GM21717 (cell line): ENCODE measurements around the gene DYNC2I2.
A peak's percentile ranks its signal among the peaks of the same experiment; 100 is the strongest.
"Not testable (repeated sequence)": the region's sequence is repeated elsewhere in the genome, so short reads cannot be mapped to it uniquely, and the experiment has no call there.

ENCODE experiments used
- ATAC-seq: cut with Tn5 transposase; IDR thresholded peaks from one replicate; pipeline ENCODE4 v1.9.1; 2021; ENCODE audit warnings: mild to moderate bottlenecking, moderate library complexity; ENCODE audit not compliant: unreplicated experiment

DYNC2I2 gene

DNA sequence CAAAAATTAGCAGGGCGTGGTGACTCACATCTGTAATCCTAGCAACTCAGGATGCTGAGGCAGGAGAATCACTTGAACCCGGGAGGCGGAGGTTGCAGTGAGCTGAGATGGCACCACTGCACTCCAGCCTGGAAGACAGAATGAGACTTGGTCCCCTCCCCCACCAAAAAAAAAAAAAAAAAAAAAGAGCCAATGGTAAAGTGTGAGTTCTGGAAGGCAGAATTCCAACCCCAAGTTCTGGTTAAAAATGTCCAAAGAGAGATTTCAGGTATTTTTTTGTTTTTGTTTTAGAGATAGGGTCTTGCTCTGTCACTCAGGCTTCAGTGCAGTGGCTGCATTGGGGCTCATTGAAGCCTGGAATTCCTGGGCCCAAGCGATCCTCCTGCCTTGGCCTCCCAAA lies 30.8 kb upstream of the DYNC2I2 start:
- ATAC-seq = no peak

DNA sequence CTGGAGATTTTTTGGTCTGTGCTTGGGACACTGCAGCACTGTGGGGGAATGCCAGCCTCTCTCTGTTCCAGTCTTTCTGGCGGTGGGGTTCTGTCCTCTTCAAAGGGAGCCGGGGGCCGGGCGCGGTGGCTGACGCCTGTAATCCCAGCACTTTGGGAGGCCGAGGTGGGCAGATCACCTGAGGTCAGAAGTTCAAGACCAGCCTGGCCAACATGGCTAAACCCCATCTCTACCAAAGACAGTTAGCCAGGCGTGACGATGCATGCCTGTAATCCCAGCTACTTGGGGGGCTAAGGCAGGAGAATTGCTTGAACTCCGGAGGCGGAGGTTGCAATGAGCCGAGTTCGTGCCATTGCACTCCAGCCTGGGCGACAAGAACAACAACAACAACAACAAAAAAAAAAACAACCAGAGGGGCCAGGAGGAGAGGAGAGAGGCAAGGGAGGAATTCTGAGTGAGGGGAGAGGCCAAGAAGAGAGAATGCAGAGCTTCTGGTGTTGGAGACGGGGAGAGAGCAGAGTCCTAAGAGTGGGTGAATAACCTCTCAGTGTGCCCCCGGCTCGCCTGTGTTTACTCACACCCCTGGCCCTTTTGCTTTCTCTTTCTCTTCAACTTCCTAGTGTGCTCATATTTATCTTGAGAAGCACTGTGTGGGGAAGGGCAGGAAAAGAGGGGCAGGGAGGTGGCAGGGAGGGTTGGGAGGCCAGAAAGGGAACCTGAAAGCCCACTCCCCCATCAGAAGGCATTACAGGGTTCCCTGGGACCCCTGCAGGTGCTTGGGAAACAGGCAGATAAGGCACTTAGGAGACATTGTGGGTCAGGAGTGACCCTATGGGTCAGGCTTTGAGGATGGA lies 29.2 kb upstream of the DYNC2I2 start:
- no peak for ATAC-seq

DNA sequence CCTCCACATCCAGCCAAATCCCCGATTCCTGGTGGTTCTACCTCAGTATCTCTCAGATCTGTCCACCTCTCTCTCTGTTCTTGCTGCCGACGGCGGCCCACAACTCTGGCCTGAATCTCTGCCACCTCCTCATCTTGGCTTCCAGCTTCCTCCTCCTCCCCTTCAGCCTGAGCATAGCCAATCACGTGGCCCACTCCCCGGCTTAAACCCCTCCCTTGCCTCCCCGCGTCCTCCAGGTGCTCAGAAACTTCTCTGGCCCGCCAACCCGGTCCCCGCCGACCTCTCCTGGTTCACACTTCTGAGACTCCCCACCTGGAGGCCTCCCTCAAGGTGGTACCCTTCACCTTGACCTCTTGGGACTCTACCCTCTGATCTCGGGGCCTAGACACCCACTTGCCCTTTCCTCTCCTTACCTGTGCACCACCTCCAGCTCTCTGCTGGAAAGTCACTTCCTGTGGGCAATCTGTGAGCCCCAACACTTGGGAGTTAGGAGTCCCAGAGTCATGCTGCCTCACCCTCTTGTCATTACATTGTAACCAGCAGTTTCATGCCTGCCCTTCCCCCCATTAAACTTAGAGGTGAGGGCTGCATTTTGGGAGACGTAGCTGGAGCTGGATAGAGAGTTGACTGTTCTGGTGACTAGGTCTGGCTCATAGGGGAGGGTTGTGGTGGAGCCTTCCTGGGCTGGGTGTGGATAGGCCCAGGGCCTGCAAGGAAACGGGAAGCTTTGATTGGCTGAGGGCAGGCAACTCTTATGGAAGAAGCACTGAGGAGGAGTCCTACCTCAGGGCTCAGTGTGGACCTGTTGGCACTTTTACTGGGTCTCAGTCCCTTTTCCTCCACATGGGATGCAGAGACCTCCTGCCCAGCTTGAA lies 27.9 kb upstream of the DYNC2I2 start:
- ATAC-seq = peak; percentile 23

DNA sequence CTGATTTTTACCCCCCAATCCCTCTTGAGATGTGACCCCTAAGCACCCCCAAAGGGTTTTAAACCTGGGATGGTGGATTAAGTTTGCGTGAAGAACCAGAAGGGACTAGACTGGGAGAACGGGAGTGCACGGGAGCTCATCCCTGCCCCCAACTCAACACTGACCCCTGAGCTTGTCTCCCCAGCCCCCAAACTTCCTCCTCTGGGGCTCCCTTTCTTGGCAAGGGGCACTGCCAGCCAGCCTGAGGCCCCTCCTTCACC lies 27.3 kb upstream of the DYNC2I2 start:
- ATAC-seq = no peak

DNA sequence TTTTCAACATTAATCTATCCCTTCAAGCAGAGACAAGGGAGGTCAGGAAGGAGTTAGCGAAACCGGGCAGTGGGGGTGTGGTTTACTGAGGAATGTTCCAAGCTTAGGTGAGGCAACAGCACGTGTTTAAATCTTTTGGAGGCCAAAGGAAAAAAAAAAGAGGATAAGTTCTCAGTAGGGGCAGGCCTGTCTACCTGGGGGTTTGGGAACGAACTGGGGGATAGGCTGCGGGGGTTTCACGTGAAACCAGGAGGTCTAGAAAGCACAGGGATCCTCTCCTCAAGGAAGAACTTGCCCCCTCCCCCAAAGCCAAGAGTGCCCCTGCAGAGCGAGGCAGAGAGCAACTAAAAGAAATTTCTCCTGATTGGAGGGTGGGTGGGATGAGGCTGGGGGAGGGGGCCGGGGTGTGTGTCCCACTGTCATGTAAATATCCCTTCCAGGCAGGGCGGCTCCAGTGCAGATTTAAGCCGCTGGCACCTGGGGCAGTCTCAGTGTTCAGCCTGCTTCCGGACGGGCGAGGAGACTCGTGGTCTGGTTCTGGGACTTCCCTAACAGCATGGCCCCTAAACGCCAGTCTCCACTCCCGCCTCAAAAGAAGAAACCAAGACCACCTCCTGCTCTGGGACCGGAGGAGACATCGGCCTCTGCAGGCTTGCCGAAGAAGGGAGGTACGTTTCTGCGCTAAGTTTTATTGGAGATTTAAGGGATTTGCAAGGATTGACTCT lies 26.9 kb upstream of the DYNC2I2 start:
- ATAC-seq = no peak

DNA sequence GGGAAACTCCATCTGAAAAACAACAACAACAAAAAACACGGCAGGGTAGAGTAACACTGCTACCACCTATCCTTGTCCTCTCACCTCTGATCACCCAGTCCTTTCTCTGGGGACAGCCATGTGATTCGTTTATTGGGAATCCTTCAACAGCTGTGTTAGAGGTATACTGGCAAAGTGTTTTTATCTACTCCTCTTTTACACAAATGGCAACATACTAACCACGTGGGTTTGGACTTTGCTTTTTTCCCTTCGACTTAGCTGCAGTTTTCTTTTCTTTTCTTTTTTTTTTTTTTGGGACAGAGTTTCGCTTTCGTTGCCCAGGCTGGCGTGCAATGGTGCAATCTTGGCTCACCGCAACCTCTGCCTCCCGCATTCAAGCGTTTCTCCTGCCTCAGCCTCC lies 21.1 kb upstream of the DYNC2I2 start:
- no peak for ATAC-seq

DNA sequence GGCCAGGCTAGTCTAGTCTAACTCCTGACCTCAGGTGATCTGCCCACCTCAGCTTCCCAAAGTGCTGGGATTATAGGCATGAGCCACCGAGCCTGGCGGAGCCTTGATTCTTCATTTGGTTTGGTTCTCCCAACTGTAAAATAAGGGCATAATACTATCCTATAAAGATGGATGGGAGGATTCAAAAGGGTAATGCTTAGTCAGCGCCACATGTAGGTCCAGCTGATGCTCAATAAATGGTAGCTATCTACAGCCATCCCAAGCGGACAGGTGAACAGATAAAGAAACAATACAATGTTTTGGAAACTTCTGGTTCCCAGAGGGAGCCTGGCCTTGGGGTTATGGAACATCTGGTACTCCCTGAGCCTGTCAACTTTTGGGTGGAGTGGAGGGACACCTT lies 18.7 kb upstream of the DYNC2I2 start:
- ATAC-seq = no peak

DNA sequence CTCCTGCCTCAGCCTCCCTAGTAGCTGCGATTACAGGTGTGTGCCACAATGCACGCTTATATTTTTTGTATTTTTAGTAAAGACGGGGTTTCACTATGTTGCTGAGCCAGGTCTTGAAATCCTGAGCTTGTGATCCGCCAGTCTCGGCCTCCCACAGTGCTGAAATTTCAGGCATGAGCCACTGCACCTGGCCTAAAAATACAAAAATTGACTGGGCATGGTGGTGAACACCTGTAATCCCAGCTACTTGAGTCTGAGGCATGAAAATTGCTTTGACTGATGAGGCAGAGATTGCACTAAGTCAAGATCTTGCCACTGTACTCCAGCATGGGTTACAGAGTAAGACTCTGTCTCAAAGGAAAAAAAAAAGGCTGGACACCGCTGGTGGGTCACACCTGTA lies 13.1 kb upstream of the DYNC2I2 start:
- no peak for ATAC-seq

DNA sequence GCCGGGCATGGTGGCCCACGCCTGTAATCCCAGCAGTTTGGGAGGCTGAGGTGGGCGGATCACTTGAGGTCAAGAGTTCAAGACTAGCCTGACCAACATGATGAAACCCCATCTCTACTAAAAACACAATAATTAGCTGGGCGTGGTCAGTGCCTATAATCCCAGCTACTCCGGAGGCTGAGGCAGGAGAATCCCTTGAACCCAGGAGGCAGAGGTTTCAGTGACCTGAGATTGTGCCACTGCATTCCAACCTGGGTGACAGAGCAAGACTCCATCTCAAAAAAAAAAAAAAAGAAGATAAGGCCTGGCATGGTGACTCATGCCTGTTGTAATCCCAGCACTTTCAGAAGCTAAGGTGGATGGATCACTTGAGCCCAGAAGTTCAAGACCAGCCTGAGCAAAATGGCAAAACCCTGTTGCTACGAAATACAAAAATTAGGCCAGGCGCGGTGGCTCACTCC lies 9.9 kb upstream of the DYNC2I2 start:
- ATAC-seq = not testable (repeated sequence)

DNA sequence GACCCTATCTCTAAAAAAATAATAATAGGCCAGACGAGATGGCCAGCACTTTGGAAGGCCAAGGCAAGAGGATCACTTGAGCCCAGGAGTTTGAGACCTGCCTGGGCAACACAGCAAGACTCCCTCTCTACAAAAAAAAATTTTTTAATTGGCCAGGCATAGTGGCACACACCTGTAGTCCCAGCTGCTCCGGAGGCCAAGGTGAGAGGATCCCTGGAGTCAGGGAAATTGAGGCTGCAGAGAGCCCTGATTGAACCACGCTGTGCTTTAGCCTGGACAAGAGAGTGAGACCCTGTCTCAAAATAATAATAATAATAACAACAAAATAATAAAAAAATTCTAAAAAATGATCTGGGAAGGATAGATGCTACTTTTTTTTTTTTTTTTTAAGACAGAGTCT lies 1.1 kb upstream of the DYNC2I2 start:
- ATAC-seq = no peak

DNA sequence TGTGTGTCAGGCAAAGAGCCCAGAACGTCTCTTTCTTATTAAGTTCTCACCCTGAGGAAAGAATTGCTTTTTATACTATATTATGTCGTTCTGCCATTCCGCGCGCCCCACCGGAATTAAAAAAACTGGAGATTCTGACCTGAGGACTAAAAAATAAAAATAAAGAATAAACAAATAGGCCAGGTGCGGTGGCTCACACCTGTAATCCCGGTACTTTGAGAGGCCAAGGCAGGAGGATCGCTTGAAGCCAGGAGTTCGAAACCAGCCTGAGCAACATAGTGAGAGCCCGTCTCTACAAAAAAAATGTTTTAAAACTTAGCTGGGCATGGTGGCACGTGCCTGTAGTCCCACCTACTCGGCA lies 677 bp upstream of the DYNC2I2 start:
- no peak for ATAC-seq

DNA sequence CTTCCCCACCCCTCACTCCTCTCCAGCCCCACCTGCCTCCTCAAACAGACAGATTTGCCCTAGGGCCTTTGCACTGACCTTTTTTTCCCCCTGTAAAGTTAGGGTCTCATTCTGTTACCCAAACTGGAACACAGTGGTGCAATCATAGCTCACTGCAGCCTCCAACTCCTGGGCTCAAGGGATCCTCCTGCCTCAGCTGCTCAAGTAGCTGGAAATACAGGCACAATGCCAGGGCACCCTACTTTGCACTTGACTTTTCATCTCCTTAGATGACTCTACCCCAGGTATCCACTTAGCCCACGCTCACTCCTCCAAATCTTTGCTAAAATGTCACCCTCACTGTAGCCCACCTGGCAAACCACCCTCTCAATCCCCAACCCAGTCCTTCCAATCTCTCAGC lies 2.2 kb downstream of the DYNC2I2 start:
- ATAC-seq = no peak

DNA sequence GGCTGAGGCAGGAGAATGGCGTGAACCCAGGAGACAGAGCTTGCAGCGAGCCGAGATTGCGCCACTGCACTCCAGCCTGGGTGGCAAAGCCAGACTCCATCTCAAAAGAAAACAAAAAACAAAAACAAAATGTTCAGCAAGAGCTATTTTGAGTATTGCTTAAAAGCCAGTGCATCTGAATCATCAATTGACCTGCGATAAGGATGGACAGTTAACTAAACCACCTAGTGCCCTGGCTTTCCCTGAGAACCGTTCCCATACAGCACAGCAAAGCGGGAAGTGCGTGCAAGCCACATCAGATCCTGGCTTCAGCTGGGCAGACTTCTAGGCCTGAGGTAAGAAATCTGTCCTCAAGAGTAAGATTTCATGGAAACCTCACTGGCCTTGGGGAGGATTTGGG lies 2.7 kb downstream of the DYNC2I2 start:
- no peak for ATAC-seq

DNA sequence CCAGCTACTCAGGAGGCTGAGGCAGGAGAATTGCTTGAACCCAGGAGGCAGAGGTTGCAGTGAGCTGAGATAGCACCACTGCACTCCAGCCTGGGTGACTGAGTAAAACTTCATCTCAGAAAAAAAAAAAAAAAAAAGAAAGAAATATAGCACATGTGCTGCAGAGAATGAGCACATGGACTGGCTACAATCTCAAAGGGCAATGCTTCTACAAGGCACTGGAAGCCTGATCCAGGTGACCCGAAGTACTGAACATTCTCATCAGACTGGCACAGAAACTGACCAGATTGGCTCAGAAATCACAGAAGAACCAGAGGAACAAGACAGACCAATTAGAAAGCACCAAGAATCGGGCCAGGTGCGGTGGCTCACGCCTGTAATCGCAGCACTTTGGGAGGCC lies 4.8 kb downstream of the DYNC2I2 start:
- no peak for ATAC-seq

DNA sequence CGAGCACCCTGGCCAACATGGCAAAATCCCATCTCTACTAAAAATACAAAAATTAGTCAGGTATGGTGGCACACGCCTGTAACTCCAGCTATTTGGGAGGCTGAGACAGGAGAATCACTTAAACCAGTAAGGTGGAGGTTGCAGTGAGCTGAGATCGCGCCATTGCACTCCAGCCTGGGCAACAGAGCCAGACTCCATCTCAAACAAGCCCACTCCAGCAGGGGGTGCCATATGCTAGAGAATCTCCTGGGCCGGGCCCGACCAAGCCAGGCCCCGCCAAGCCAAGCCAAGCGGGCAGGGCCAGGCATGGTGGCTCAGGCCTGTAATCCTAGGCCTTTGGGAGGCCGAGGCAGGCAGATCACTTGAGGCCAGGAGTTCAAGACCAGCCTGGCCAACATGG lies 8.4 kb downstream of the DYNC2I2 start:
- ATAC-seq = not testable (repeated sequence)

DNA sequence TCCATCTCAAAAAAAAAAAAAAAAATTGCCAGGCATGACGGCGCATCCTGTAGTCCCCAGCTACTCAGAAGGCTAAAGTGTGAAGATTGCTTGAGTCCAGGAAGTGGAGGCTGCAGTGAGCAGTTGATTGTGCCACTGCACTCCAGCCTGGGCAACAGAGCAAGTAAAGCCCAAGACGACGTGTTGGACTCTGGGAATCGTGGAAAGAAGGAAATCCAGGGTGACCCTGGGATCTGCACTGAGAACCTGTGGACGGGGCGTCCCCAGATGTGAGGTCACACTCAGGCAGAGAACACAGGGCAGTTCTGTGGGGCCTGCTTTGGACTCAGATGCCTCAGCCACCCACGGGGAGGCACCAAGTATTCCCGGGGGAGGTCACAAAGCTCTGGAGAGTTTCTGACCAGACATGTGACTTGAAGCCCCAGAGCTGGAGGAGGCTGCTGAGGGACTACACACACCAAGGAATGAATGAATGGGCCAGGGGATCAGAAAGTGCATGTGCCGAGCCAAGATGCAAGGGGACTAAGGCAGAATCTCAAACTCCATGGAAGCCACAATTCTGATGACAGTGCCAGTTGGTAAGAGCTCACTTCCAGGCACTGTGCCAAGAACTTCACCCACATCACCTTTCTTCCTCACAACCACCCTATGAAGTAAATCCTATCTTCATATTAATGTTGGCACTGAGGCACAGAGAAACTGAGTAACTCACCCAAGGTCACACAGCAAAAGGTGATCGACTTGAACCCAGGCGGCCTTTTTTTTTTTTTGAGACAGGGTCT lies 12.9 kb downstream of the DYNC2I2 start:
- ATAC-seq = no peak

DNA sequence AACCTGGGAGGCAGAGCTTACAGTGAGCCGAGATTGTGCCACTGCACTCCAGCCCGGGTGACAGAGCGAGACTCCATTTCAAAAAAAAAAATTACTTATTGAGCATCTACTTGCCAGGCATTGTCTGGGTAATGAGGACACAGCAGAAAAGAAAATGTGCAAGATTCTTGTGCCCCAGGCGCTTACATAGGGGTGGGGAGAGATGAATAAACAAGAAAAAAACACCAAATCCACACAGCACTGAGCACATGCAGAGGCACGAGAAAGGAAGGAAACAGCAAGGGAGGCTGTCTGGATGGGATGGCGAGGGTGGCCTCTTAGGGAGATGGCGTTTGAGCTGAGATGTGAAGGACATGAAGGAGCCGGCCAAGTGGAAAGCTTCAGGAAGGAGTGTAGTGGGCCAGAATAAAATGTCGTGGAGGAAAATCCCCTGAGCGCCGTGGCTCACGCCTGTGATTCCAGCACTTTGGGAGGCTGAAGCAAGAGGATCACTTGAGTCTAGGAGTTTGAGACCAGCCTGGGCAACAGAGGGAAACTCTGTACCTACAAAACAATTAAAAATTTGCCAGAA lies 13.9 kb downstream of the DYNC2I2 start:
- ATAC-seq = no peak

DNA sequence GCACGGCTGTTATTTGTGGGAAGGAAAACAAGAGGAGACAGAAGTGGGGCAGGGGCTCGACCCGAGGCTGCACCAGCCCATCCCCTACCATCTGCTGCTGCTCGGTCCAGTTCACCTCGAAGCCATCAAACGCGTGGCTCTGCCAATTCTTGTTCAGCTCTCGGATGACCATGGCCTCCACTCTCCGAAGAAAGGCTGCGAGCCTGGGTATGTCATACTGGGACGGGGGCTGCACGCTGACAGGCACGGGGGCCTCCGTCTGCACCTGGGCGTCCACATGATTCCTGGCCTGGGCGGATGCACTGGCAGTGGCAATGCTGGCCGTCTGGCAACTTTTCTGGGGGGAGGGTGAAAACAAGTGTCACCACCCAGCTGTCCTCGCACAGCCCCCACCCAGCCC lies 16.0 kb downstream of the DYNC2I2 start:
- ATAC-seq = no peak

DNA sequence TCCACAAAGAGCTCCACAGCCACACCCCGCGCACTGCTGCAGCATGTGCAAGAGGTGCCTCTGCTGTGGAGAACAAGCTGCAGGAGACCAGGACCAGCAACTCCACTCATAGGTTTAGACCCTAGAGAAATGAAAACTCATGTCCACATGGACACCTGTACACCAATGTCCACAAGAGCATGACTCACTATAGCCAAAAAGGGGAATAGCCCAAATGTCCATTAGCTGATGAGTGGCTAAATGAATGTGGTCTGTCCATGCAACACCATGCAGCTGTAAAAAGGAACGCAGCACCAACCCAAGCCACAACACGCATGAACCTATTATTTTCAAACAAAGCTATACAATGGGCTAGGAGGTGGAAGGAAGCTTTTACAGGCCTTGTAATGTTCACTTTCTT lies 18.1 kb downstream of the DYNC2I2 start:
- no peak for ATAC-seq

DNA sequence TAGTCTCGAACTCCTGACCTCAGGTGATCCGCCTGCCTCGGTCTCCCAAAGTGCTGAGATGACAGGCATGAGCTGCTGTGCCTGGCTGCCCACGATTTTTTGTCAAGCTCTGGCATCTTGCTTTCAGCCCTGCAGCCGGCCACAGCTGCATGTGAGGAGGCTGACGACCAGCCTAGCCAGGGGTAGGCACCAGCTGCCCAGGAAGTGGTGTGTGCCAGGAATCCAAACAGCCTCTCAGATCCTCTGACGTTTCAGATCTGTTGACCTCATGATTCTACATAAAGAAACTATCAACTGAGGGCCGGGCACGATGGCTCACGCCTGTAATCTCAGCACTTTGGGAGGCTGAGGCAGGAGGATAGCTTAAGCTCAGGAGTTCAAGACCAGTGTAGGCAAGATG lies 19.0 kb downstream of the DYNC2I2 start:
- ATAC-seq = no peak
